HG03520 (cell line): ENCODE data around the gene AGO3.
"Not testable (repeated sequence)": the region's sequence is repeated elsewhere in the genome, so short reads cannot be mapped to it uniquely, and the experiment has no call there.

Experiments
- ATAC-seq: cut with Tn5 transposase; IDR thresholded peaks from one replicate; pipeline ENCODE4 v1.9.1; 2021; ENCODE audit warnings: mild to moderate bottlenecking, moderate library complexity; ENCODE audit not compliant: unreplicated experiment

Gene AGO3

DNA sequence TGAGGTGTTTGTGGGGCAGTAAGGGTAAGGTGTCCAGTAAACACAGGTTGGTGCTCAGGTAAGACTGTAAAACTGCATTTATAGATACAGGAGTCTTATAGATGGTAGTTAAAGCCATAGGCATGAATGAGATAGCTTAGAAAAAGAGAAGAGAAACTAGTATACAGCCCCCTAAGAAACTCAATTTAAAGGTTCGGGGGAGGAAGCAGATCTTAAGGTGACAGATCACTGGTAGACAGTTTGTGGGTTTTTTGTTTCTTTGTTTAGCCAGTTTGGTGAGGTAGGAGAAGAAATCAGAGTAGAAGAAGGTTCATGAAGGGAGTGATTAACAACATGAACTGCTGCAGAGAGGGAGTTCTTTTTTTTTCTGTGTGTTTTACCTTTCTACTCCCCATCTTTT is 6.1 kb upstream of the AGO3 start:
- ATAC-seq = no peak

DNA sequence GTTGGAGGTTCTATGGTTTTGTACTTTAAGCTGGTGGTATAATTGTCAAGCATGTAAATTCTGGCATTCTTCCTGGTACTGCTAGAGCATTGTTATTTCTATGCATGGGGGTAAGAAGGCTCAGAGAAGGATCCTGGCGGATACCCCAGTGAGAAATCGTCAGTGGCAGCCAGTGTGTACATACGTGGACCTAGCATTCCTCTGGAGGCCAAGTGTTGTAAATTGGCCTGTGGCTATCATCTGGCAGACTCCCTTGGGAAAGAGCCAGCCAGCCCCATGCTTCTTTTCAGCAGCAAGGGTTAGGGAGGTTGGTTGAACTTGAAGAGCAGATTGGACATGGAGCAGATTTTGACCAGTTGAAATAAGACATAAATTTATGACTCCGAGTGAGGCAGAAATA is 5.2 kb upstream of the AGO3 start:
- ATAC-seq = no peak

DNA sequence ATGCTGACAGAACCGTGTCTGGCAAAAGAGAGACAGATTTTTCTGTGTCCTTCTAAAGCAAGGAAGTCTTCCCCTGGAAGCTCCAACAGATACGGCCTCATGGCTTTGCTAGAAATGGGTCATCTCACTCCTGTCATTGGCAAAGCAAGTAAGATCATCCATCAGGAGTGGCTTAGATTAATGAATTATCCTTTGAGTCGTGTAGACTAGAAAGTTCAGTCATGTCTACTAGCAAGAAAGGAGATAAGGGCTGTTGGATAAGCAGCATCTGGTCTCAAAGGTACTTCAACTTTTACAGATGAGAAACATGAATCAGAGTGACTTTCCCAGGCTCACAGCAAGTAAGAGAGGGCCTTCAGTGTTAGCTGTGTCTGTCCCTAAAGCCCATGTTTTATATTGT is 3.4 kb upstream of the AGO3 start:
- ATAC-seq = no peak

DNA sequence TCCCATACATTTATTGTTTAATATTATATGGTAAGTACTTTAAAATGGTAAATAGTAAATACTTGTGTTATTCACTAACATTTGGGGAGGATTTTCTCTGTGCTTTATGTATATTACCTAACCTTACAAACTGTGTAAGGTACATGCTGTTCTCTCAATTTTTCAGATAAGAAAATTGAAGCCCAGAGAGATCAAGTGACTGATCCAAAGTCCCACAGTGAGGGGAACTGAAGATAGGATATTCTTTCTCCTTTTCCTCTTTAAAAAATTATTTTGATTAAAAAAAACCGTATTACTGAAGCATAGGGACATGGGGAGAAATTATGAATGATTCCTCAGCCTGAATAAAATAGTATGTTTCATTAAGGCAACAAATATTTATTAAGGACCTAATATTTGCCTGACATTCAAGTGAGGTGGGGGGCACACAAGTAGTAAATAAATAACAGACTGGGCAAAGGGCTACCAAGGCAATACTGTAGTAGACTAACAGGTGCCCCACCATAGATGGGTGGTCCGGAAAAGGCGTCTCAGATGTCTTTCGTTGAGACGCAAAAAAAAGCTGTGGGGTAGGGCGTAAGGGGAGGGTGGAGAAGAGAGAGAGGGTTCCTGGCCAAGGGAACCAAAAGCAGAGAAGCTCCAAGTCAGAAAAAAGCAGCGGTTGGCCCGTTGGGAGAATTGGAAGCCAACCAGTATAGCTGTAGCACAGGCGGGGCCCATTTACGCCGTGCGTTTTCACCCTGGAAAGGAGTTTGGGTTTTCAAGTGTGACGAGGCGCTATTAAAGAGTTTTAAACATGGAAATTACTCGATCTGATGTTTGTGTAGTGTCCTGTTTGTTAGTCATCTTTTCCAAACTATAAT is 944 bp upstream of the AGO3 start:
- ATAC-seq = no peak

DNA sequence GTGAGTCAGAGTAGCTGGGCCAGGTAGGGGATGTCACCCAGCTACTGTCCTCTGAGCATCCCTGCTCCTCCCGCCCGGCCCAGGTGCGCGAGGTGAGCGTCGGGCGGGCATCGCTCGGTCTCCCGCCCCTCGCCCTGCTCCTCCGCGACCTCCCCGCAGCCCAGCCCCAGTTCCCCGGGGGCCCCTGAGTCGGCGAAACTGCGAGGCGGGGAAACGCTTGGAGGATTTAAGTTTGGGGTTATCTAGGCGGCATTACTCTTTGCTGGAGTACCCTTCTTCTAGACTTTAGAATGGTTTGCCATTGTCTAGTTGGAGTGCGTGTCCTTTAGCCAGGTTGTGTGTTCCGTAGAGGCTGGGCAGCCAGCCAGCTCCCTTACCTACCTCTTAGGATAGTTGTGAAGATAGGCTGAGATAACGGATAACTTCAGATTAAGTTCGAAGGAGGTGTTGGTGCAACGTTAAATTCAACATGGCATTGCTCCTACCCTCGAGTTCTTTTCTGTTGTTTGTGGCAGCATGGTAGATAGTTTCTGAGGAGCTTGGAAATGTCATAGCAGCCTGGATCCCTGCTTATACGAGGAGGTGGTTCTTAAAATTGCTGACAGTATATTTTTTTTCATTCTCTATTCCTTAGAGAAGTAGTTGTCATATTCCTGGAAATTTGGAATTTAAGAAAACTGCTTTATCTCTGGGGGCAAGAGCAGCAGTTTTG is 697 bp downstream of the AGO3 start:
- ATAC-seq = peak; percentile 27

DNA sequence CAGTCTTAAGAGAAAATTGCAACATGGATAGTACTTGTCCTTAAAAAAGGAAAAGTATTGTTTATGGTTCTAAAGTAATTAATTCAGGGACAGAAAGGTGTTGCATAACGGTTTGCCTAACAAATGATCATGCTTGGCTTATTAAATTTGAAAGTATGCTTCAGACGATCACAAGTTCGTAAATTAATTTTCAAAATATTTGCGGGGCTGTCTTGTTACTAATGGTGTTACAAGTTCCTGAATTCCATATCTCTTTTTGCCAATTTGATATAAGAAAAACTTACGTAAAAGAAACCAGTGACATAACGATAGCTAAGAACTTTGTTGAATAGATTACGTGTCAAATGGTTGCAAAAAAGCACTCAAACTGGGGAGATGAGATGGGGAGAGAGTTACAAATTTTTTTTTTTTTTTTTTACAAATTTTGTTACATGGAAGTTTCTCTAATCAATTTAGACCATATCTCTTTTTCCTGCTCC is 1.3 kb downstream of the AGO3 start:
- no peak for ATAC-seq

DNA sequence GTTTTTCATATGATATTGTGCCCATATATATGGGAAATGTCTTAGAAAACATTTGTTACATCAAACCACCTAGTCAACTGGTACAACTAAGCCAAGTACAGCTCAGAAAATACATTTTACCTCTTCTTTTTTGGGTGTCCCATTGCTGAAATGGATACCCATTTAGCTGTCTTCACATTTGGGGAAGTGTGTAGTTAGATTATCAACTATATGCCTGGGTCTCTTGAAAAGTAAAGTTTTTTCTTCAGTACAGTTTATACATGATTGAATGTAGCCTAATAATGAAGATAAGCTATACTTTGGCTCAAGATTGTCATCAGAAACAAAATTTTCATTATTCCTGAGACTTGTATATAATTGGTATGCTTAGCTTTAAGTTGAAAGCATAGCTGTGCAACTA is 2.0 kb downstream of the AGO3 start:
- ATAC-seq = no peak

DNA sequence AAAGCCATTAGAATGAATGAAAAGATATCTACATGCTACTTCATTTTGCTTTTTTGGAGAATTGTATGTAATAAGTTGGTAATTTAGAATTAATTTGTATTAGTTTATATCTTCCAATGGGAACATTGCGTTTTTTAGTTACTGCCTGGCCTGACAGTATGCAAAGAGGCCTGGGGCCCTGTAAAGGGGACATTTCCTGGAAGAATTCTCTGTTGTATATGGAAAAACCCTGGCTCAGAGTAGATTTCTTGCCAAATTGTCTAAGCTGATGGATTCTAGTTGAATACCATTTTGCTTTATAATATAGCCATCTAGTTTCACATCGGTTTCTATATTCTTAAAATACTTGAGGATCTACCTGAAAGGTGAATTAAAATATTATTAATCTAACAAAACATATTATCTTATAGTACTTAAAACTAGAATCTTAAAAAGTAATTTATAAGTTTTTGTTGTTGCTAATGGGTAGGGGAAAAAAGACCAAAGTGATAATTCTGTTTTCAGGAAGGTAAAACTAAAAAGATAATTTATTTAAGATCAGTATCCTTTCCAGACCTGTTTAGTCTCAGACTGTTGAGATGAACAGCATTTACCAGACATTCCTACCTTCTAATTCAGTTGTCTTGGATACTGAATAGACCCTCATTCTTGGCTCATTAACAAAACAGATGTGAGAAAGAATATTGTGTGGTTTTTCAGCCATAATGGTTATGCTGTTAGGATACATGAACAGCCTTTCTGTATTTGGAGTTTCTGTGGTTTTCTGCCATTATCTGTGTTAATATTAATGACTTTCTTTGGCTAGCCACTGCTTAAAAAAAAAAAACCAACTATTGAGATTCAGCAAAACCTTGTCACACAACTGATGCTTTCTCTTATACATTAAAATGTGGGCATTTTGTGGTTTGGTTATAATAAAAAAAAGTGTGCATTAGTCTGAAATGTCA is 4.8 kb downstream of the AGO3 start:
- ATAC-seq = no peak

DNA sequence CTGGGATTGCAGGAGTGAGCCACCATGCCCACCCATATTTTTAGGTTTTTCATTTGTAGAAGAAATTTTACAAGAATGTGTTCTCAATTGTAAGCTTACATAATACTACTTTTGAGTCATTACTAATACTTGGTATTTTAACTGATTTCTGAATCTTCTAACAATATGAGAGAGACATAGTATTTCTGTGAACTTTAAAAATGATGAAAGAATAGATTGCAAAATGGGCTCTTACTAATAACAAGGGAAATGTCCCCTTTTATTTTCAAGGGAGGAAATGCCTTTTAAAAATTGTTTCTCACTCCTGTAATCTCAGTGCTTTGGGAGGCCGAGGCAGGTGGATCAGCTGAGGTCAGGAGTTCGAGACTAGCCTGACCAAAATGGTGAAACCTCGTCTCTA is 5.9 kb downstream of the AGO3 start:
- no peak for ATAC-seq

DNA sequence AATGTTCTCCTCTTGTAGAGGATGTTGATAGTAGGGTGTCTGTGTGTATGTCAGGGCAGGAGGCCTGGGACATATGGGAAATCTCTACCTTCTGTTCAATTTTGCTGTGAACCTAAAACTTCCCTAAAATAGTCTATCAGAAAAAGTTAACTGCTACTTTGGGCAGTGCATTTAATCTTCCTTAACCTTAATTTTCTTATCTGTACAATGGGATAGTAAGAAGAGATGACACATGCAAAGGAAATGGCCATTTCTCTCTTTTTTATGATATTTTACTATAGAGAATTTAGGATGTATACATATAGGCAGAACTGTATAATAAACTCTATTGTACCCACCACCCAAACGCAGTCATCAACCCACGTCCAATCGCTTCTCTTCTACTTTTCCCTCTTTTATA is 8.6 kb downstream of the AGO3 start:
- ATAC-seq = no peak

DNA sequence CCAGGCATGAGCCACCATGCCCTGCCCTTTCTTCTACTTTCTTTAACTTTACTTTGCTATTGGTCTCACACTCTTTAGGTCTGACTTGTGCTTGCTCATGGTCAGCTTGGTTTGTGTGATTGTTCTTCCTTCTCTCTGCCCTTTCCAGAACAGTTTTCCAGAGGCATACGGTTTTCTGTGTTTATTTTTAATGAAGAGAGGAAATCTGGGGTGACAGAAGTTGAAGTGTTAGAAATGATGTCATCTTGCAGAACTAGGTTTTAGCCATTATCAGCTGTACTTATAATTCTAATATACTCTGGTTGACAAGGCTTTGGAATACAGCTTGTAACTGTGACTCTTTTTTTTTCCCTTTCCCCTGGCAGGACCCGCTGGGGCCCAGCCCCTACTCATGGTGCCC is 14.4 kb downstream of the AGO3 start:
- ATAC-seq = no peak

DNA sequence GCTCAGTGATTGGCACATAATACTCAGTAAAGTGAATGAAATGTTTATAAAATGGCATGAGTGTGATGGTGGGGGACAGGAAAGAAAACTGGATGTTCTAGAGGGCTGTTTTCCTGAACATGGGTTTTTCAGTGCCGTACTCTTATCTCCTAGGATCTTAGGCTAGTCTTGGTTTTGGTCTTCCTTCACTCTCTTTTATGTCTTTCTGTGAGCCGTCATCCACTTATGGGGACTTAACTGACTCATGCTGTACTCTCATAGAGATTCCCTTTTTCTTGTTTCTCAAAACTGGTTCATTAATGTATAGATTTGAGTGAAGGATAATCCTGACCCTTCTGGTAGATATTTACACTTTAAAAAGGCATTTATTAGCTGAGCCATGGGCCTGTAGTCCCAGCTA is 16.6 kb downstream of the AGO3 start:
- no peak for ATAC-seq

DNA sequence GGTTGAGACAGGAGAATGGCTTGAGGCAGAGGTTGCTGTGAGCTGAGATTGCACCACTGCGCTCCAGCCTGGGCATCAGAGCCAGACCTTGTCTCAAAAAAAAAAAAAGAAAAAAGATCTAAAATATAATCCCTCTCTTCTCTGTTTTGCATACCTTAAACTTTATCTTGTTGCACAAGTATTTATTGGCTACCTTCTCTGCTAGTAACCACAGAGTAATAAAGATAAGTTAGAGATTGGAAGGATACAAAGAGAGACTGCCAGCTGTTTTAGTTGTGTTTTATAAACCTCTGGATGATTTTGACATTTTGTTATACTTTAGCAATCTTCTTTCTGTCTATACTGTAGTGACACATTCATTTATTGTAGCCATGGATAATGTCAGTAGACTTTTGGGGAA is 27.7 kb downstream of the AGO3 start:
- no peak for ATAC-seq

DNA sequence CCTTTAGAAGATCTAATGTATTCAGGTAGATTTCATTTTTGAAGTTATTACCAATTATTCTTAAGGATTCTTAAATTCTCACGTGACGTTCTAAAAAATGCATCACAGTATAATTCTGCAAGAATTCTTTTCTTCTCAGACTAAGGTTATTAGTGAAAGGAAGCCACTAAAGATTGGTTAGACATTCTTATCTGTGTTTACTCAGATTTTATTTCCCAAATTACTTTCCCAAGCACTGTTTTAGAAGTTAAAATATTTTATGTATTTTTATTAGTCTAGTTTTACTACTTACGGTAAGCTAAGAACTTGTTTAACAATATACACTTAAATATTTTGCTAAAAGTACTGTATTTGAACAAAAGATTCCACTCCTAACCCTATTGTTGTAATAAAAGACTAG is 28.4 kb downstream of the AGO3 start:
- ATAC-seq = no peak

DNA sequence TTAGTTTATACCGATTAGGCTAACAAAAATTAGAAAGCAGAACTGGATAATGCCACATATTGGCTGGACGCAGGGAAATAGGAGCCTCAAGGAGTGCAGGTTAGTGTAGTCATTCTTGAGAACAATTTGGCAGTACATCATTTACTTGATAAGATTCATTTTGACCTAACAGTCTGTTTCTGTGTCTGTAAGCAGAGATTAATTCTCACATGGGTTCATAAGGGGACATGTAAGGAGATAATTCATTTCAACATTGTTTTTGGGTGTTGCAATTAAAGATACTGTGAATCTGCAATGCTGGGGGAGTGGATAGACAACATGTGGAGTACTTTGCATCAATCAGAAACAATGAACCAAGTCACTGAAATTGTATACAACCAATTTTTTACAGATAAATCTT is 32.0 kb downstream of the AGO3 start:
- no peak for ATAC-seq

DNA sequence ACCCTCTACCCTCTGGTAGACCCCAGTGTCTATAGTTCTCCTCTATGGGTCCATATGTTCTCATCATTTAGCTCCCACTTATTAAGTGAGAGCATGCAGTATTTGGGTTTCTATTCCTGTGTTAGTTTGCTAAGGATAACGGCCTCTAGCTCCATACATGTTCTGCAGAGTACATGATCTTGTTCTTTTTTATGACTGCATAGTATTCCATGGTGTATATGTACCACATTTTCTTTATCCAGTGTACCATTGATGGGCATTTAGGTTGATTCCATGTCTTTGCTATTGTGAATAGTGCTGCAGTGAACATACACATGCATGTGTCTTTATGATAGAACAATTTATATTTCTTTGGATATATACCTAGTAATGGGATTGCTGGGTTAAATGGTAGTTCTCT is 33.4 kb downstream of the AGO3 start:
- not testable (repeated sequence) for ATAC-seq

DNA sequence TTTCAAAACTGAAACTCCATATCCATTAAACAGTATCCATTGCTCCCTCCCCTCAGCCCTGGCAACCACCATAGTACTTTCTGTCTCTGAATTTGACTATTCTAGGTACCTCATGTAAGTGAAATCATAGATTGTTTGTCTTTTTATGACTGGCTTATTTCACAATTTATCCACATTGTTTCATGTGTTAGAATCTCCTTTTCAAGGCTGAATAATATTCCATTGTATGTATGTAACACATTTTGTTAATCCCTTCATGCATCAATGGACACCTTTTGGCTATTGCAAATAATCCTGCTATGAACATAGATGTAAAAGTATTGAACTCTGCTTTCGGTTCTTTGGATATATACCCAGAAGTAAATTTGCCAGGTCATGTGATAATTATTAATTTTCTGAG is 37.5 kb downstream of the AGO3 start:
- ATAC-seq = no peak

DNA sequence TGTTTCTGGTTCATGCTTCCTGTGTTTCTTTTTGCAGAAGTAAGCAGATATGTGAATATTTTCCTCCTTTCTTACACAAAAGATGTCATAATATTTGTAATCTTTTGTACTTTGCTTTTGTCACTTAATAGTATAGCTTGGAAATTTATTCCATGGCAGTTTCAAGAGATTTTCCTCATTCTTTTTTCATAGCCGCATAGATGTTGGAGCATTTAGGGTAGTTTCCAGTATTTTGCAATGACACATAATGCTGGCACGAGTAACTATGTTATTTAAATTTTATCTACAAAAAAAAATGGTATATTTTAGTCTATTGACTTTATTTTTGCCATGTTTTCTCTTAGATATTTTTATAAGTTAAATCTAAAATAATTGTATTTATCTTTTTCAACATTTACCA is 40.7 kb downstream of the AGO3 start:
- ATAC-seq = no peak

DNA sequence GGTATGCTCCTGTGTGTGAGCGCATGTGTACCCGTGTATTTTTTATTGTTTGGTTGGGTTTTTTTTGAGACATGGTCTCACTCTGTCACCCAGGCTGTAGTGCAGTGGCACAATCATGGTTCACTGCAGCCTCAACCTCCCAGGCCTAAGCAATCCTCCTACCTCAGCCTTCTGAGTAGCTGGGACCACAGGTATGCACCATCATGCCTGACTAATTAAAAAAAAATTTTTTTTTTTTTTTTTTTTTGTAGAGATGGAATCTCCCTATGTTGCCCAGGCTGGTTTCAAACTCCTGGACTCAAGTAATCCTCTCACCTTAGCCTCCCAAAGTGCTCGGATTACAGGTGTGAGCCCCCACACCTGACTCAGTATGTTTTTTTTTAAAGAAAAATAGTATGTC is 41.7 kb downstream of the AGO3 start:
- ATAC-seq = not testable (repeated sequence)

DNA sequence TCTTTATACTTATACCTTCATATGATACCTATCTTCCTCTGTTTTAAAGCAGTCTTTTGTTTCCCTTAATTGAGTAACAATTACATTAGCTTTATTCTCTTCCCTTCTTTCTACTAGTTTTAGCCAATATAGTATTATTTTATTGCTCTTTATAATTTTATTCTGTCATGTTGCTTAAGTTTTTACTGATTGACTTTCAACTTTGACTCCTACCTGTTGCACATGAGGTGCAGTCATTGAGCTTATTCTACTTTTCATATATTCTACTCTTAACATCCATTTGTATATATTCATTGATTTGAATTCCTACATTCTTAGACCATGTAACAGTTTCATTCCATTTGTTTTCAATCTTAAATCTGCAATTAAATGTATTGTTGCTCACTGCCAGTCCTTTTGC is 49.2 kb downstream of the AGO3 start:
- ATAC-seq = no peak

DNA sequence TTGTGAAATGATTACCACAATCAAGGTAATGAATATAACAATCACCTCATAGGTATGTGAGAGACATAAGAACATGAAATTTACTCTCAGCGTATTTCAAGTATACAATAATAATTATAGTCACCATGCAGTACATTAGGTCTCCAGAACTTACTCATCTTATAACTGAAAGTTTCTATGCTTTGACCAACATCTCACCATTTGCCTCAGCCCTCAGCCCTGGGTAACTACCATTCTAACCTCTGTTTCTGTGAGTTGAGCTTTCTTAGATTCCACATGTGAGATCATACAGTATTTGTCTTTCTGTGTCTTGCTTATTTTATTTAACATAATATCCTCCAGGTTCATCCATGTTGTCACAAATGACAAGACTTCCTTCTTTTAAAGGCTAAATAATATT is 57.3 kb downstream of the AGO3 start:
- ATAC-seq = no peak
